H1 (cell line): Measurements from ENCODE around the gene AIMP1. TPM values are rescaled to one million over a fixed set of nuclear protein-coding genes. Genes with fewer than 3 reads are reported as not detected.

Experiments used
- CTCF ChIA-PET: fragments of 300-600 bp; sonication (Branson Sonifier 250); formaldehyde crosslinking; loops from one replicate; lab custom pipeline; 2021; ENCODE audit not compliant: partially characterized antibody; lab: Charles Lee
- POLR2A ChIA-PET: fragments of 300-600 bp; sonication (Branson Sonifier 250); formaldehyde crosslinking; loops from one replicate; lab custom pipeline; 2021; ENCODE audit warnings: inconsistent platforms; ENCODE audit not compliant: partially characterized antibody; lab: Charles Lee
- DNase-seq, 2 experiments: peaks; one replicate each; pipeline versions ENCODE4 v3.0.0 to v3.0.0-alpha.2; 2010 to 2022; ENCODE audit warnings: low spot score in 2 of 2, low read depth in 1 of 2, mixed read lengths in 1 of 2
- FAIRE-seq: peaks from 2 replicates; lab custom pipeline; 2011; peaks lifted over from hg19 to GRCh38; lab: Jason Lieb, UNC
- H2AFZ ChIP-seq: 2 replicates; pipeline ENCODE4 v1.8.1; 2012; ENCODE audit warnings: low read length, inconsistent platforms
- H2AK5ac ChIP-seq: 2 replicates; pipeline ENCODE4 v1.6.1; 2013; ENCODE audit warnings: low read depth, low read length
- H2BK120ac ChIP-seq: replicated peaks from 2 replicates; pipeline ENCODE3; 2013; ENCODE audit warnings: low read depth, low read length, inconsistent platforms
- H2BK12ac ChIP-seq: 2 replicates; pipeline ENCODE4 v1.6.1; 2013; ENCODE audit warnings: low read depth, low read length
- H2BK15ac ChIP-seq: 2 replicates; pipeline ENCODE4 v1.6.1; 2013; ENCODE audit warnings: low read length
- H2BK20ac ChIP-seq: 2 replicates; pipeline ENCODE4 v1.6.1; 2013; ENCODE audit warnings: low read length
- H2BK5ac ChIP-seq: 2 replicates; pipeline ENCODE4 v1.6.1; 2013; ENCODE audit warnings: low read depth, low read length
- H3K14ac ChIP-seq: 2 replicates; pipeline ENCODE4 v1.6.1; 2013; ENCODE audit warnings: inconsistent platforms; ENCODE audit not compliant: insufficient read length
- H3K18ac ChIP-seq: 2 replicates; pipeline ENCODE4 v1.6.1; 2013; ENCODE audit warnings: low read length; ENCODE audit errors: extremely low read depth
- H3K23ac ChIP-seq: 2 replicates; pipeline ENCODE4 v1.6.1; 2013; ENCODE audit warnings: inconsistent platforms; ENCODE audit not compliant: insufficient read length
- H3K23me2 ChIP-seq: 2 replicates; pipeline ENCODE4 v1.6.1; 2013; ENCODE audit warnings: low read depth, low read length
- H3K27ac ChIP-seq: 2 replicates; pipeline ENCODE4 v1.6.1; 2011; ENCODE audit warnings: low read depth, low read length, inconsistent platforms
- H3K27me3 ChIP-seq, 4 experiments: replicated peaks in 1 of 4; 1 replicate in 1 of 4; 2 replicates in 3 of 4; pipeline versions ENCODE4 v1.6.1 to v1.8.1; 2011 to 2013; ENCODE audit warnings: low read length in 3 of 4, mild to moderate bottlenecking in 3 of 4, inconsistent platforms in 2 of 4, mixed read lengths in 2 of 4, moderate library complexity in 1 of 4; ENCODE audit not compliant: control insufficient read depth in 3 of 4, insufficient read depth in 3 of 4; ENCODE audit errors: extremely low read depth in 1 of 4
- H3K36me3 ChIP-seq, 4 experiments: 2 replicates each; pipeline versions ENCODE4 v1.6.1 to v1.8.1; 2011 to 2013; ENCODE audit warnings: mild to moderate bottlenecking in 4 of 4, low read length in 3 of 4, moderate library complexity in 2 of 4, control low read depth in 1 of 4, inconsistent platforms in 1 of 4; ENCODE audit not compliant: insufficient read depth in 4 of 4, control insufficient read depth in 2 of 4
- H3K4ac ChIP-seq: replicated peaks from 2 replicates; pipeline ENCODE3; 2013; ENCODE audit warnings: low read length, low read depth, mixed read lengths, inconsistent platforms; ENCODE audit not compliant: insufficient read length
- H3K4me1 ChIP-seq, 4 experiments: replicated peaks in 1 of 4; 1 replicate in 1 of 4; 2 replicates in 3 of 4; pipeline versions ENCODE4 v1.6.1 to v1.8.1; 2011 to 2013; ENCODE audit warnings: low read length in 3 of 4, inconsistent platforms in 2 of 4, mixed read lengths in 1 of 4; ENCODE audit not compliant: insufficient read depth in 4 of 4, control insufficient read depth in 3 of 4
- H3K4me2 ChIP-seq, 2 experiments: 2 replicates each; pipeline versions ENCODE4 v1.6.1 to v1.8.1; 2011 to 2013; ENCODE audit warnings: low read depth in 2 of 2, low read length in 2 of 2, control low read depth in 1 of 2, inconsistent platforms in 1 of 2, mild to moderate bottlenecking in 1 of 2; ENCODE audit not compliant: insufficient read depth in 1 of 2
- H3K4me3 ChIP-seq, 4 experiments: fragments of 200-600, 300-600 bp in 1 of 4; sonication (generic), shearing (Covaris generic), sonication (Bioruptor Twin) in 1 of 4; 2 replicates each; pipeline versions ENCODE4 v1.5.1 to v1.8.1; 2011 to 2016; ENCODE audit warnings: low read length in 4 of 4, low read depth in 3 of 4, control low read depth in 2 of 4, inconsistent platforms in 2 of 4, mild to moderate bottlenecking in 2 of 4, mixed read lengths in 1 of 4, moderate library complexity in 1 of 4; ENCODE audit not compliant: insufficient read depth in 2 of 4; ENCODE audit errors: extremely low read depth in 1 of 4
- H3K56ac ChIP-seq: replicated peaks from 2 replicates; pipeline ENCODE3; 2013; ENCODE audit warnings: low read depth, mild to moderate bottlenecking, mixed read lengths, low read length, inconsistent platforms; ENCODE audit not compliant: insufficient read length
- H3K79me1 ChIP-seq: 2 replicates; pipeline ENCODE4 v1.6.1; 2013; ENCODE audit warnings: low read depth, low read length, control low read depth
- H3K79me2 ChIP-seq, 2 experiments: 2 replicates each; pipeline versions ENCODE4 v1.6.1 to v1.8.1; 2012 to 2013; ENCODE audit warnings: low read length in 2 of 2, mild to moderate bottlenecking in 2 of 2, inconsistent platforms in 1 of 2; ENCODE audit not compliant: insufficient read depth in 2 of 2, control insufficient read depth in 1 of 2
- H3K9ac ChIP-seq, 4 experiments: replicated peaks in 1 of 4; 1 replicate in 1 of 4; 2 replicates in 3 of 4; pipeline versions ENCODE4 v1.6.1 to v1.8.1; 2011 to 2013; ENCODE audit warnings: low read depth in 3 of 4, low read length in 3 of 4, control low read depth in 2 of 4, mild to moderate bottlenecking in 2 of 4, moderate library complexity in 2 of 4, inconsistent platforms in 1 of 4; ENCODE audit errors: extremely low read depth in 1 of 4
- H3K9me3 ChIP-seq, 2 experiments: 2 replicates each; pipeline versions ENCODE4 v1.6.1 to v1.8.1; 2012 to 2013; ENCODE audit warnings: mild to moderate bottlenecking in 2 of 2, moderate library complexity in 2 of 2, control low read depth in 1 of 2, inconsistent platforms in 1 of 2, low read depth in 1 of 2, low read length in 1 of 2, mixed read lengths in 1 of 2; ENCODE audit not compliant: insufficient read depth in 2 of 2
- H4K20me1 ChIP-seq, 2 experiments: replicated peaks in 1 of 2; 2 replicates each; pipeline versions ENCODE3 to v1.8.1; 2011 to 2013; ENCODE audit warnings: inconsistent platforms in 2 of 2, low read length in 2 of 2, mild to moderate bottlenecking in 1 of 2; ENCODE audit not compliant: insufficient read depth in 2 of 2, control insufficient read depth in 1 of 2
- H4K5ac ChIP-seq: 2 replicates; pipeline ENCODE4 v1.6.1; 2013; ENCODE audit warnings: low read length, low read depth, mixed read lengths, inconsistent platforms; ENCODE audit not compliant: insufficient read length
- H4K8ac ChIP-seq: 2 replicates; pipeline ENCODE4 v1.8.0; 2013; ENCODE audit warnings: mild to moderate bottlenecking, moderate library complexity, low read length, inconsistent platforms; ENCODE audit not compliant: insufficient read depth; ENCODE audit errors: extremely low read depth
- H4K91ac ChIP-seq: replicated peaks from 2 replicates; pipeline ENCODE3; 2013; ENCODE audit warnings: low read length, mixed read lengths, inconsistent platforms; ENCODE audit not compliant: insufficient read length
- CBX5 ChIP-seq: fragments of 300-800, 300-1000 bp; sonication (generic); IDR thresholded peaks from 2 replicates; pipeline ENCODE4 v1.7.1; 2016; ENCODE audit warnings: antibody characterized with exemption, low read length, low read depth
- CTCF ChIP-seq, 3 experiments: IDR thresholded peaks; 1 replicate in 2 of 3; 2 replicates in 1 of 3; pipeline versions ENCODE4 v1.5.1 to v1.6.1; 2011; ENCODE audit warnings: low read length in 3 of 3, mild to moderate bottlenecking in 3 of 3, inconsistent platforms in 2 of 3, low read depth in 1 of 3, moderate library complexity in 1 of 3; ENCODE audit not compliant: insufficient read depth in 1 of 3; ENCODE audit errors: control extremely low read depth in 1 of 3
- GABPA ChIP-seq: IDR thresholded peaks from 2 replicates; pipeline ENCODE4 v1.6.1; 2011; ENCODE audit warnings: mild to moderate bottlenecking, low read length, moderate library complexity, borderline replicate concordance; ENCODE audit not compliant: insufficient read depth
- HDAC2 ChIP-seq, 2 experiments: fragments of 300-600 bp in 1 of 2; sonication (generic) in 1 of 2; IDR thresholded peaks; 2 replicates each; pipeline ENCODE4 v1.6.1; 2011 to 2012; ENCODE audit warnings: low read depth in 2 of 2, low read length in 2 of 2, mild to moderate bottlenecking in 2 of 2, moderate library complexity in 2 of 2, borderline replicate concordance in 1 of 2, inconsistent platforms in 1 of 2
- POLR2AphosphoS5 ChIP-seq: IDR thresholded peaks from 2 replicates; pipeline ENCODE4 v1.6.1; 2011; ENCODE audit warnings: low read depth, low read length
- RAD21 ChIP-seq, 2 experiments: IDR thresholded peaks in 1 of 2; conservative IDR thresholded peaks in 1 of 2; 2 replicates each; pipeline ENCODE4 v1.6.1; 2011; ENCODE audit warnings: low read depth in 2 of 2, low read length in 2 of 2, improper control_type of control experiment in 1 of 2, inconsistent platforms in 1 of 2, mild to moderate bottlenecking in 1 of 2, moderate library complexity in 1 of 2
- SAP30 ChIP-seq: fragments of 300-600 bp; sonication (generic); IDR thresholded peaks from 2 replicates; pipeline ENCODE4 v1.7.1; 2012; ENCODE audit warnings: low read length, moderate library complexity, mild to moderate bottlenecking, inconsistent platforms; ENCODE audit not compliant: insufficient read depth, insufficient replicate concordance
- ZNF274 ChIP-seq: IDR thresholded peaks from 2 replicates; pipeline ENCODE4 v1.7.0; 2012; ENCODE audit warnings: low read length, borderline replicate concordance; ENCODE audit errors: extremely low read depth
- WGBS, 2 experiments: shearing (Covaris generic) in 1 of 2; methylation state at CpG; one replicate each; pipeline versions ENCODE4 v1.1.6 to v1.1.7; 2013 to 2015; ENCODE audit warnings: low lambda C conversion rate in 2 of 2, mixed read lengths in 2 of 2, inconsistent platforms in 1 of 2, low coverage in 1 of 2, missing lambda C conversion rate in 1 of 2; ENCODE audit not compliant: insufficient replicate concordance in 2 of 2, insufficient coverage in 1 of 2, insufficient read length in 1 of 2; ENCODE audit errors: extremely low coverage in 1 of 2, missing lambda C conversion rate in 1 of 2; 5-methylcytosine and 5-hydroxymethylcytosine counted together
- polyA plus RNA-seq, 7 experiments: library from polyadenylated mRNA; depleted of rRNA in 3 of 7; stranded (reverse) in 5 of 7; unstranded in 2 of 7; fragments of >200 nt in 5 of 7; fragments of 200-250 nt in 2 of 7; gene quantifications; 1 replicate in 5 of 7; 2 replicates in 1 of 7; 4 replicates in 1 of 7; pipeline versions ENCODE4 v1.2.1 to v1.2.3, GENCODE V29; 2011 to 2013; ENCODE audit warnings: missing spikeins in 2 of 7, mixed read lengths in 2 of 7
- total RNA-seq: library from RNA; stranded (reverse); fragmentation: NEBNext Ultra II Directional; extraction: Animal tissue kit (Norgen Biotek cat#: 25700); gene quantifications from 2 replicates; pipeline ENCODE4 v1.2.1, GENCODE V29; 2021
- TF ChIP-seq, protein P1 (sequence below): IDR thresholded peaks from 2 replicates; pipeline ENCODE4 v1.6.1; 2012; ENCODE audit warnings: inconsistent platforms

AIMP1 gene
- total and polyA plus RNA-seq, 2 of the 8 experiments (the other 6 are each of a cell fraction or from before 2014, with no cell fraction given): 7.9 to 54.6 TPM

DNA sequence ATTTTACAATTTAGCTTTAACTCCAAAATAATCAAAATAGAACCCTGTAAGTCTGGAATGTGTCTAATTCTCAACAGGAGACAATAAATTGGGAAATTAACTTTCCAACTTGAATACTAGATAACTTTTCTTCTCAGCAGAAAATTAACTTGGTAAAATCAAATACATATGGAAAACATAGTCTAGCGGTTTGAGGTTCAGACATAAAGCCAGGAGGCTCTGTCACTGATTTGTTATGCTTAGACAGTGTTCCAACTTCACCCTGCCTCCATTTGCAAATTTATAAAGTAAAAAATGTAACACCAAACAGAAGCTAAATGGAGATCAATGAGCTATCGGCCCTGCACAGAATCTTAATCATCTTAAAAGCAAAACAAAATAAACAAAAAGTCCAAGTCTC lies 46.6 kb upstream of the AIMP1 start:
- H3K9ac ChIP-seq: peak overlapping the region in 1 of 4 experiments; percentile 34; a peak in 1 of 7 replicates
- no peak overlapping the region for H3K4ac ChIP-seq
- H3K4me2 ChIP-seq: no peak overlapping the region
- DNase-seq: no peak
- H2BK20ac ChIP-seq: no peak overlapping the region
- no peak overlapping the region for H3K14ac ChIP-seq
- no peak overlapping the region for H2BK15ac ChIP-seq
- H3K18ac ChIP-seq: no peak overlapping the region
- H3K23me2 ChIP-seq: no peaks in the 10 kb centered on the region
- H4K91ac ChIP-seq: no peak overlapping the region
- H2AK5ac ChIP-seq: no peak overlapping the region
- no peak overlapping the region for H2BK12ac ChIP-seq
- no peaks in the 10 kb centered on the region for H3K27me3 ChIP-seq
- H3K9me3 ChIP-seq: no peaks in the 10 kb centered on the region
- H3K4me1 ChIP-seq: no peaks in the 10 kb centered on the region; a peak in 1 of 7 replicates
- no peak overlapping the region for H3K4me3 ChIP-seq
- H3K79me2 ChIP-seq: no peaks in the 10 kb centered on the region
- H3K56ac ChIP-seq: no peak overlapping the region
- H2BK5ac ChIP-seq: no peak overlapping the region
- no peak overlapping the region for H4K8ac ChIP-seq
- H3K36me3 ChIP-seq: no peaks in the 10 kb centered on the region
- H2AFZ ChIP-seq: no peak overlapping the region
- ChIA-PET POLR2A (no interaction called here), CTCF (interaction anchor here (0.6 kb wide), 1 partner anchor 36 kb away, joined by 3 read pairs; no protein-coding TSS in a partner anchor)
- no peak overlapping the region for H4K5ac ChIP-seq
- no peak overlapping the region for H2BK120ac ChIP-seq
- no peaks in the 10 kb centered on the region for H4K20me1 ChIP-seq
- no peak overlapping the region for H3K27ac ChIP-seq
- no peak for FAIRE-seq
- no peak overlapping the region for H3K23ac ChIP-seq
- 88% methylated on average over 2 of the region's 2 CpGs; no CpG with 5 or more reads in 1 of the 2 experiments for WGBS, 2 experiments
- no peaks in the 10 kb centered on the region for H3K79me1 ChIP-seq
- TF ChIP-seq CTCF (IDR thresholded peaks at IDR 0.05; ENCODE audit: control extremely low read depth in 1 of 3, insufficient read depth in 1 of 3, low read depth in 1 of 3, low read length in 3 of 3): no peak
- TF ChIP-seq, protein P1, sequence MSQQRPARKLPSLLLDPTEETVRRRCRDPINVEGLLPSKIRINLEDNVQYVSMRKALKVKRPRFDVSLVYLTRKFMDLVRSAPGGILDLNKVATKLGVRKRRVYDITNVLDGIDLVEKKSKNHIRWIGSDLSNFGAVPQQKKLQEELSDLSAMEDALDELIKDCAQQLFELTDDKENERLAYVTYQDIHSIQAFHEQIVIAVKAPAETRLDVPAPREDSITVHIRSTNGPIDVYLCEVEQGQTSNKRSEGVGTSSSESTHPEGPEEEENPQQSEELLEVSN: no peak
- no peak for TF ChIP-seq GABPA
- no peak for TF ChIP-seq ZNF274
- no peak for TF ChIP-seq CBX5
- no peak for TF ChIP-seq RAD21 (IDR thresholded peaks at IDR 0.05 in 1 of 2, conservative IDR thresholded peaks at IDR 0.05 in 1 of 2; ENCODE audit: low read depth in 2 of 2, low read length in 2 of 2)
- no peak for TF ChIP-seq SAP30
- TF ChIP-seq HDAC2 (IDR thresholded peaks at IDR 0.05; ENCODE audit: borderline replicate concordance in 1 of 2, low read depth in 2 of 2, low read length in 2 of 2): no peak
- TF ChIP-seq POLR2AphosphoS5: no peak
